22Rv1 (cell line): Measurements from ENCODE around the gene INPP5A.

Source experiments
- H3K27ac ChIP-seq: fragments of 450-650 bp; 2 replicates; pipeline ENCODE4 v1.5.1; 2017
- CTCF ChIP-seq: fragments of 450-650 bp; IDR thresholded peaks from 2 replicates; pipeline ENCODE4 v1.5.1; 2017; ENCODE audit warnings: mild to moderate bottlenecking
- ZFX ChIP-seq: fragments of 450-650 bp; IDR thresholded peaks from 2 replicates; pipeline ENCODE4 v1.6.1; 2017; ENCODE audit warnings: antibody characterized with exemption, borderline replicate concordance

The INPP5A gene

GRCh38 chr10:132648851-132649528 lies 111.4 kb downstream of the INPP5A start:
- H3K27ac ChIP-seq, result no peak overlapping the region
- TF ChIP-seq CTCF (no peak), ZFX (no peak)

- no peak overlapping the region for H3K27ac ChIP-seq
- no peak for TF ChIP-seq CTCF
- TF ChIP-seq ZFX, result no peak
Observed at GRCh38 chr10:132649651-132650360, 112.2 kb downstream of the INPP5A start.

- TF ChIP-seq ZFX, result no peak
- no peak for TF ChIP-seq CTCF
- H3K27ac ChIP-seq, result no peak overlapping the region
Observed at GRCh38 chr10:132650611-132651250, 113.1 kb downstream of the INPP5A start.

- TF ChIP-seq ZFX (no peak), CTCF (no peak)
- no peak overlapping the region for H3K27ac ChIP-seq
Observed at GRCh38 chr10:132651511-132652029, 114.0 kb downstream of the INPP5A start.

GRCh38 chr10:132652446-132652845 lies 114.9 kb downstream of the INPP5A start:
- H3K27ac ChIP-seq, result no peak overlapping the region
- TF ChIP-seq ZFX, result no peak
- TF ChIP-seq CTCF, result no peak

GRCh38 chr10:132652936-132653590 lies 115.5 kb downstream of the INPP5A start:
- no peak for TF ChIP-seq CTCF
- TF ChIP-seq ZFX, result no peak
- no peak overlapping the region for H3K27ac ChIP-seq
